ENCODE measurements around the gene SLC44A4. TPM values are rescaled to one million over a fixed set of nuclear protein-coding genes. Genes with fewer than 3 reads are reported as not detected.

SLC44A4 gene
- total and polyA plus RNA-seq, 9 of the 15 experiments (the other 6 are each of a cell fraction or from before 2014, with no cell fraction given), result 7.9 to 18.6 (median 11.2) TPM

GRCh38 chr6:31836047-31836473 lies 42.7 kb downstream of the SLC44A4 start (continued):
- TF ChIP-seq GTF3C2 (IDR thresholded peaks at IDR 0.05; ENCODE audit: borderline replicate concordance, extremely low read depth, insufficient read length) (no peak), BRCA1 (IDR thresholded peaks at IDR 0.05) (no peak), BRCA1 (CRISPR knock-in tag; IDR thresholded peaks at IDR 0.05) (no peak), YY1 (IDR thresholded peaks at IDR 0.05; ENCODE audit: borderline replicate concordance in 1 of 3, control insufficient read depth in 1 of 3, extremely low read depth in 1 of 3, insufficient read depth in 3 of 3, insufficient read length in 1 of 3, insufficient replicate concordance in 2 of 3, low read depth in 1 of 3, low read length in 2 of 3) (no peak), FOS (IDR thresholded peaks at IDR 0.05; ENCODE audit: extremely low read depth, insufficient read length) (no peak), ZNF699 (CRISPR knock-in tag; IDR thresholded peaks at IDR 0.05; ENCODE audit: insufficient replicate concordance) (no peak), JUNB (CRISPR knock-in tag; conservative IDR thresholded peaks at IDR 0.05) (no peak), SAFB2 (IDR thresholded peaks at IDR 0.05; ENCODE audit: borderline replicate concordance, low read depth, low read length, severe bottlenecking) (no peak), RBM22 (IDR thresholded peaks at IDR 0.05; ENCODE audit: low read depth, low read length, poor library complexity, severe bottlenecking) (no peak), L3MBTL2 (IDR thresholded peaks at IDR 0.05) (peak; percentile 38; the same call in 1 of the 2 replicates), ZNF766 (CRISPR knock-in tag; conservative IDR thresholded peaks at IDR 0.05) (no peak), HBP1 (CRISPR knock-in tag; IDR thresholded peaks at IDR 0.05) (no peak), PURB (CRISPR knock-in tag; IDR thresholded peaks at IDR 0.05; ENCODE audit: low read depth) (no peak), BHLHE40 (IDR thresholded peaks at IDR 0.05; ENCODE audit: low read length) (peak; percentile 87), MAFF (IDR thresholded peaks at IDR 0.05; ENCODE audit: low read length) (no peak), E2F4 (CRISPR knock-in tag; IDR thresholded peaks at IDR 0.05; ENCODE audit: low read depth) (peak; percentile 52; the same call in 1 of the 2 replicates), PRPF4 (IDR thresholded peaks at IDR 0.05; ENCODE audit: insufficient read depth, low read depth, low read length, poor library complexity, severe bottlenecking) (no peak)
- TF ChIP-seq, protein P1, sequence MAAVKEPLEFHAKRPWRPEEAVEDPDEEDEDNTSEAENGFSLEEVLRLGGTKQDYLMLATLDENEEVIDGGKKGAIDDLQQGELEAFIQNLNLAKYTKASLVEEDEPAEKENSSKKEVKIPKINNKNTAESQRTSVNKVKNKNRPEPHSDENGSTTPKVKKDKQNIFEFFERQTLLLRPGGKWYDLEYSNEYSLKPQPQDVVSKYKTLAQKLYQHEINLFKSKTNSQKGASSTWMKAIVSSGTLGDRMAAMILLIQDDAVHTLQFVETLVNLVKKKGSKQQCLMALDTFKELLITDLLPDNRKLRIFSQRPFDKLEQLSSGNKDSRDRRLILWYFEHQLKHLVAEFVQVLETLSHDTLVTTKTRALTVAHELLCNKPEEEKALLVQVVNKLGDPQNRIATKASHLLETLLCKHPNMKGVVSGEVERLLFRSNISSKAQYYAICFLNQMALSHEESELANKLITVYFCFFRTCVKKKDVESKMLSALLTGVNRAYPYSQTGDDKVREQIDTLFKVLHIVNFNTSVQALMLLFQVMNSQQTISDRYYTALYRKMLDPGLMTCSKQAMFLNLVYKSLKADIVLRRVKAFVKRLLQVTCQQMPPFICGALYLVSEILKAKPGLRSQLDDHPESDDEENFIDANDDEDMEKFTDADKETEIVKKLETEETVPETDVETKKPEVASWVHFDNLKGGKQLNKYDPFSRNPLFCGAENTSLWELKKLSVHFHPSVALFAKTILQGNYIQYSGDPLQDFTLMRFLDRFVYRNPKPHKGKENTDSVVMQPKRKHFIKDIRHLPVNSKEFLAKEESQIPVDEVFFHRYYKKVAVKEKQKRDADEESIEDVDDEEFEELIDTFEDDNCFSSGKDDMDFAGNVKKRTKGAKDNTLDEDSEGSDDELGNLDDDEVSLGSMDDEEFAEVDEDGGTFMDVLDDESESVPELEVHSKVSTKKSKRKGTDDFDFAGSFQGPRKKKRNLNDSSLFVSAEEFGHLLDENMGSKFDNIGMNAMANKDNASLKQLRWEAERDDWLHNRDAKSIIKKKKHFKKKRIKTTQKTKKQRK (IDR thresholded peaks at IDR 0.05; ENCODE audit: borderline replicate concordance, low read depth, low read length), result 0 out of 2 replicates have a peak, but pooled peaks have one; percentile 29
